RWPE1 (cell line): ENCODE data around the gene SIRT3.
"Not testable (repeated sequence)": the region's sequence is repeated elsewhere in the genome, so short reads cannot be mapped to it uniquely, and the experiment has no call there.

Experiments used
- CTCF ChIA-PET: fragments of 350-600 bp; sonication (Branson Sonifier 250); formaldehyde crosslinking; extraction: SDS; loops from one replicate; lab custom pipeline; 2021; lab: Yijun Ruan, JAX
- POLR2A ChIA-PET: fragments of 400-600 bp; formaldehyde crosslinking; extraction: SDS; loops from one replicate; lab custom pipeline; 2020; ENCODE audit warnings: antibody characterized with exemption; ENCODE audit not compliant: low non-redundant PET; lab: Yijun Ruan, JAX
- DNase-seq: peaks from one replicate; pipeline ENCODE4 v3.0.0; 2012; ENCODE audit warnings: low spot score
- H3K27ac ChIP-seq: fragments of 450-650 bp; 2 replicates; pipeline ENCODE4 v1.5.1; 2017
- CTCF ChIP-seq: fragments of 450-650 bp; conservative IDR thresholded peaks from 2 replicates; pipeline ENCODE4 v1.5.1; 2017; ENCODE audit warnings: low read depth, mild to moderate bottlenecking

SIRT3 gene

GRCh38 chr11:244376-244775 lies 8.2 kb upstream of the SIRT3 start:
- TF ChIP-seq CTCF = no peak
- no peak for DNase-seq
- no peak overlapping the region for H3K27ac ChIP-seq
- POLR2A ChIA-PET = no interaction called here
- CTCF ChIA-PET = no interaction called here

- H3K27ac ChIP-seq = no peak overlapping the region
- no peak for DNase-seq
- ChIA-PET POLR2A (no interaction called here), CTCF (no interaction called here)
- no peak for TF ChIP-seq CTCF
These were observed 5.5 kb upstream of the SIRT3 start for GRCh38 chr11:241634-242033.

GRCh38 chr11:240315-240714 lies 4.2 kb upstream of the SIRT3 start:
- no peak for TF ChIP-seq CTCF
- no peak for DNase-seq
- H3K27ac ChIP-seq = no peak overlapping the region
- CTCF ChIA-PET = no interaction called here
- POLR2A ChIA-PET = no interaction called here

- H3K27ac ChIP-seq, CTCF ChIA-PET, POLR2A ChIA-PET, DNase-seq: not testable (repeated sequence)
These were observed 2.2 kb upstream of the SIRT3 start for GRCh38 chr11:238346-238745.

- DNase-seq = peak; percentile 87
- CTCF ChIA-PET = interaction anchor here (0.7 to 1.3 kb wide), 4 partner anchors 14 to 127 kb away, joined by 3 to 5 read pairs (median 4); partner anchors contain the start of gene IFITM2
- no peak for TF ChIP-seq CTCF
- peak within 1 kb of the TSS; percentile 94 for H3K27ac ChIP-seq
- POLR2A ChIA-PET = interaction anchor here (1.1 kb wide), 1 partner anchor 30 kb away, joined by 3 read pairs; the partner anchor contains the start of genes BET1L and RIC8A
These were observed 929 bp upstream of the SIRT3 start, which contains the start of gene PSMD13 for GRCh38 chr11:236774-237767. Gene PSMD13 (plus strand): TSS chr11:236976. CDS start chr11:237050, 74 bp downstream.

- ChIA-PET CTCF (no interaction called here), POLR2A (interaction anchor here (0.7 kb wide), 1 partner anchor 31 kb away, joined by 3 read pairs; no protein-coding TSS in a partner anchor)
- peak; percentile 24 for DNase-seq
- H3K27ac ChIP-seq = peak overlapping the region; percentile 94
- TF ChIP-seq CTCF = no peak
These were observed 539 bp downstream of the SIRT3 start for GRCh38 chr11:235609-235996.
